Gastrocnemius medialis (tissue), 4 donors: ENCODE data around the gene ZKSCAN4. TPM values are rescaled to one million over a fixed set of nuclear protein-coding genes. Genes with fewer than 3 reads are reported as not detected.

Experiments
- ATAC-seq, 2 donors: fragments of 150-250 bp; one replicate each; pipeline ENCODE4 v1.9.1; 2016
- DNase-seq, 2 donors: peaks; one replicate each; pipeline ENCODE4 v3.0.0-alpha.2; 2019
- H3K27ac ChIP-seq, 4 donors: fragments of 200-600 bp; sonication (generic); 1 replicate in 1 of 4; 2 replicates in 3 of 4; pipeline ENCODE4 v1.5.1; 2016 to 2018; ENCODE audit warnings: mild to moderate bottlenecking in 2 of 4, moderate library complexity in 1 of 4
- H3K27me3 ChIP-seq, 3 donors: fragments of 200-600 bp; sonication (generic) in 2 of 3; 1 replicate in 1 of 3; 2 replicates in 2 of 3; pipeline versions ENCODE4 v1.5.1 to v1.6.0; 2016 to 2019; ENCODE audit warnings: mild to moderate bottlenecking in 1 of 3, moderate library complexity in 1 of 3
- H3K36me3 ChIP-seq, 2 donors: fragments of 200-600 bp; sonication (generic) in 1 of 2; one replicate each; pipeline ENCODE4 v1.5.1; 2017 to 2018
- H3K4me1 ChIP-seq, 2 donors: fragments of 200-600 bp; sonication (generic) in 1 of 2; one replicate each; pipeline ENCODE4 v1.5.1; 2016 to 2017; ENCODE audit warnings: mild to moderate bottlenecking in 2 of 2
- H3K4me3 ChIP-seq, 4 donors: fragments of 200-600 bp; sonication (generic) in 3 of 4; 1 replicate in 1 of 4; 2 replicates in 3 of 4; pipeline ENCODE4 v1.5.1; 2016 to 2019; ENCODE audit warnings: mild to moderate bottlenecking in 2 of 4
- H3K9me3 ChIP-seq, 3 donors: fragments of 200-600 bp; sonication (generic) in 2 of 3; 1 replicate in 1 of 3; 2 replicates in 2 of 3; pipeline ENCODE4 v1.5.1; 2016 to 2019
- POLR2A ChIP-seq, 2 donors: fragments of 450-650 bp; IDR thresholded peaks; one replicate each; pipeline ENCODE4 v1.6.1; 2017; ENCODE audit warnings: antibody characterized with exemption in 2 of 2, mild to moderate bottlenecking in 2 of 2, moderate library complexity in 2 of 2
- in situ Hi-C, 4 donors: fragments of 200-750 bp; cut with MboI; loops; one replicate each; pipeline versions ENCODE4 v1.15.0 to v1.8.0; 2017; ENCODE audit warnings: low sequenced_read_pairs in 4 of 4
- intact Hi-C: fragments of 100-400 bp; cut with DNase I; formaldehyde crosslinking; loops from one replicate; pipeline ENCODE4 v1.15.1; 2023; ENCODE audit warnings: low total_unique reads
- total RNA-seq, 4 donors: library from RNA; depleted of rRNA; stranded (reverse); fragments of >200 nt; gene quantifications; one replicate each; pipeline versions ENCODE4 v1.1.0 to v1.2.3, GENCODE V29; 2016
- TF ChIP-seq, protein P1 (sequence below), 5 experiments: fragments of 450-650 bp in 3 of 5; fragments of 200-600 bp in 2 of 5; sonication (generic) in 2 of 5; IDR thresholded peaks in 4 of 5; conservative IDR thresholded peaks in 1 of 5; 1 replicate in 4 of 5; 2 replicates in 1 of 5; pipeline ENCODE4 v1.5.1; 2016 to 2019; ENCODE audit warnings: antibody characterized with exemption in 5 of 5, mild to moderate bottlenecking in 3 of 5, moderate library complexity in 3 of 5

Gene ZKSCAN4
- total RNA-seq = 1 to 10 TPM in 3 of 4 donors, under 1 TPM in 1; 0.82 to 3.3 (median 1.1) TPM

GRCh38 chr6:28252009-28252975 lies at the start of gene ZKSCAN4:
TSS of gene ZKSCAN4 (minus strand) at chr6:28252269. CDS start at chr6:28251980, 289 bp downstream.
- Histone ChIP-seq H3K4me1 (peaks cover 9 to 15% of the 10 kb centered on the region in 2 donors), H3K9me3 (no peaks in the 10 kb centered on the region), H3K4me3 (peak within 1 kb of the TSS; percentile 72 to 94 (median 90)), H3K27me3 (peaks cover 0 to 3% (median 0%) of the 10 kb centered on the region in 3 donors), H3K27ac (peak within 1 kb of the TSS; percentile 44 to 53 (median 49)), H3K36me3 (peaks cover 0 to 10% of the 10 kb centered on the region in 2 donors)
- ATAC-seq (peak; percentile 99 to 100), DNase-seq (peak; percentile 57 to 67)
- intact Hi-C loops = loop anchor here (1.0 to 5.0 kb wide), 5 partner anchors 27 to 191 kb away; partner anchors contain the start of genes ZKSCAN8, ZSCAN23, ZSCAN31 and ZSCAN9
- in situ Hi-C loops = loop anchor here in 1 of 4 donors (25.0 kb wide), 1 partner anchor 115 kb away; the partner anchor contains the start of gene ZKSCAN8
- no peak for TF ChIP-seq POLR2A (IDR thresholded peaks at IDR 0.05)
- TF ChIP-seq, protein P1, sequence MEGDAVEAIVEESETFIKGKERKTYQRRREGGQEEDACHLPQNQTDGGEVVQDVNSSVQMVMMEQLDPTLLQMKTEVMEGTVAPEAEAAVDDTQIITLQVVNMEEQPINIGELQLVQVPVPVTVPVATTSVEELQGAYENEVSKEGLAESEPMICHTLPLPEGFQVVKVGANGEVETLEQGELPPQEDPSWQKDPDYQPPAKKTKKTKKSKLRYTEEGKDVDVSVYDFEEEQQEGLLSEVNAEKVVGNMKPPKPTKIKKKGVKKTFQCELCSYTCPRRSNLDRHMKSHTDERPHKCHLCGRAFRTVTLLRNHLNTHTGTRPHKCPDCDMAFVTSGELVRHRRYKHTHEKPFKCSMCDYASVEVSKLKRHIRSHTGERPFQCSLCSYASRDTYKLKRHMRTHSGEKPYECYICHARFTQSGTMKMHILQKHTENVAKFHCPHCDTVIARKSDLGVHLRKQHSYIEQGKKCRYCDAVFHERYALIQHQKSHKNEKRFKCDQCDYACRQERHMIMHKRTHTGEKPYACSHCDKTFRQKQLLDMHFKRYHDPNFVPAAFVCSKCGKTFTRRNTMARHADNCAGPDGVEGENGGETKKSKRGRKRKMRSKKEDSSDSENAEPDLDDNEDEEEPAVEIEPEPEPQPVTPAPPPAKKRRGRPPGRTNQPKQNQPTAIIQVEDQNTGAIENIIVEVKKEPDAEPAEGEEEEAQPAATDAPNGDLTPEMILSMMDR (IDR thresholded peaks at IDR 0.05 in 4 of 5, conservative IDR thresholded peaks at IDR 0.05 in 1 of 5) = no peak

DNA sequence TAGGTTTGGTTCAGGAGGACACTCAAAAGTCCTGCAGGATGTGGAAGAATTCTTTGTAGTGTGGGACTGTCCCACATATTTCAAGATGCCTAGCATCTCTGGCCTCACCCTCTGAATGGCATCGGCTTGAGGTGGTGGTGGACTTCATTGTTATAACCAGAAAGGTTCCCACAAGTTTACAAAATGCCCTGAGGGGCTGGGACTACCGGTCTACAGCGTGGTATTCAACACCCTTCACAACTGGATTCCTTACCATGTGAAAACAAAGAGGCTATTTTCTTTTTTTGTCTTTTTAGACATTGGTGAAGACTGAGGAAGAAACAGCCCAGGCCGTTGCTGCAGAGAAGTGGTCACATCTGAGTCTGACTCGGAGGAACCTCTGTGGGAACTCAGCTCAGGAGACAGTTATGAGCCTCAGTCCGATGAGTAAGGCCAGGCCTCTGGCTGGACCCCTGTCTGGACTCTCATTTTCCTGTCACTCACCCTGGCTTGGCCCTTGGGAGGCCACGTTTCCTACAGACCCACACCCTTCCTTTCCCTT lies 44.5 kb upstream of the ZKSCAN4 start:
- no peak for ATAC-seq
- H3K4me3 ChIP-seq = no peak overlapping the region
- no peaks in the 10 kb centered on the region for H3K27me3 ChIP-seq
- H3K4me1 ChIP-seq = no peaks in the 10 kb centered on the region
- H3K27ac ChIP-seq = no peak overlapping the region
- no peaks in the 10 kb centered on the region for H3K9me3 ChIP-seq
- no peak for DNase-seq
- TF ChIP-seq POLR2A (IDR thresholded peaks at IDR 0.05) = no peak
- TF ChIP-seq, protein P1 (IDR thresholded peaks at IDR 0.05 in 4 of 5, conservative IDR thresholded peaks at IDR 0.05 in 1 of 5) = no peak
- H3K36me3 ChIP-seq = peaks cover 0 to 17% of the 10 kb centered on the region in 2 donors
- in situ Hi-C loops (no loop called here), intact Hi-C loops (no loop called here)

GRCh38 chr6:28295326-28295725 lies 43.3 kb upstream of the ZKSCAN4 start:
- in situ Hi-C loops = no loop called here

GRCh38 chr6:28291573-28291972 lies 39.5 kb upstream of the ZKSCAN4 start:
- H3K27ac ChIP-seq = no peak overlapping the region
- in situ Hi-C loops = no loop called here
- DNase-seq (no peak), ATAC-seq (no peak)
- H3K27me3 ChIP-seq = no peaks in the 10 kb centered on the region
- TF ChIP-seq, protein P1 (IDR thresholded peaks at IDR 0.05 in 4 of 5, conservative IDR thresholded peaks at IDR 0.05 in 1 of 5) = no peak
- no peak for TF ChIP-seq POLR2A (IDR thresholded peaks at IDR 0.05)
- intact Hi-C loops = no loop called here
- peaks cover 0 to 22% of the 10 kb centered on the region in 2 donors for H3K36me3 ChIP-seq
- H3K4me3 ChIP-seq = no peak overlapping the region
- no peaks in the 10 kb centered on the region for H3K9me3 ChIP-seq
- no peaks in the 10 kb centered on the region for H3K4me1 ChIP-seq

More at GRCh38 chr6:28295326-28295725, 43.3 kb upstream of the ZKSCAN4 start:
- intact Hi-C loops = no loop called here
- Histone ChIP-seq H3K4me3 (no peak overlapping the region), H3K4me1 (no peaks in the 10 kb centered on the region), H3K9me3 (no peaks in the 10 kb centered on the region), H3K36me3 (peaks cover 0 to 17% of the 10 kb centered on the region in 2 donors), H3K27ac (no peak overlapping the region), H3K27me3 (no peaks in the 10 kb centered on the region)
- ATAC-seq (no peak), DNase-seq (no peak)
- no peak for TF ChIP-seq POLR2A (IDR thresholded peaks at IDR 0.05)
- TF ChIP-seq, protein P1 (IDR thresholded peaks at IDR 0.05 in 4 of 5, conservative IDR thresholded peaks at IDR 0.05 in 1 of 5) = no peak
